ENCODE results near the gene TPBGL. TPM values are rescaled to one million over a fixed set of nuclear protein-coding genes. Genes with fewer than 3 reads are reported as not detected.

The TPBGL gene
- total and polyA plus RNA-seq, 2 donors (not counting 3 experiments of a cell fraction or from before 2014, with no cell fraction given): not detected

DNA sequence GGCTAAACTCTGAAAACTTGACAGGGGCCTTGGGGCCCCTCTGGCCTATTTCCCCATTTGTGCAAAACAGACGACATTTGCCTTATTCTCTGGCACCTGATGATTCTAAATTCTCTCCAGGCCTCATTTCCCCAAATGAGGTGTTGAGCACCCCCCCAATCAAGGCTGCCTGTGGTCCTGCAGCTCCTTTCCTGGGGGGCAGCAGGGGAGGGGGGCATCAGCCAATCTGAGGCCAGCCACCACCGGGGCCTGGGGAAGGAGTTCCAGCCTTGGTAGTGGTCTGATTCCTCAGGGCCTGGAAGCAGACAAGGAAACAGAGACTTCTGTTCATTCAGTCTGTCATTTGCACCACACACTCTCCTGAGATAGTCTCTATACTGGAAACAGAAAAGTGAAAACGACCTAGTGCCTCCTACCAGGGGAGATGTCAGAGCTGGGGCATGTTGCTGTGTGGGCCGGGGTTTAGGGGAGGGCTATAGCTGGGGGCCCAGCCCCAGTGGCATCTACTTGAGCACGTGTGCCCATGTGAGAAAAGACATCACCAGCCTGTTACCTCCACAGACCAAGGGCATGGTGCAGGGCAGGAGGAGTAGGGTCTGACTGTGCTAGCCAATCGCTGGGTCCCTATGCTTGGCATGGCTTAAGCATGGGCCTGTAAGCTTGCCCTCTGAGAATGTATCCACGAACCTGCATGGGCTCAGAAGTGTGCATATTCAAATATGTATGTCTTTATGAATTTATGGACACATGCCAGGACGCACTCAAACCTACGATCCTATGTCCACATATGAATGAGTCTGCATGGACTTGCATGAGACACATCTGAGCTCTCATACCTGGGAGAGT lies 1.8 kb upstream of the TPBGL start:
- H3K27ac ChIP-seq (ENCODE audit: insufficient read depth, low read depth, low read length): no peak overlapping the region
- no peak overlapping the region for H3K9ac ChIP-seq (replicated peaks; ENCODE audit: extremely low read depth, insufficient read depth, low read length)
- dilution Hi-C loops (cut with MboI; ENCODE audit: extremely low pct_ligation_motif_present, low sequenced_read_pairs) (no loop called here), intact Hi-C loops (cut with micrococcal nuclease) (no loop called here)
- no peak overlapping the region for H2AFZ ChIP-seq (ENCODE audit: low read depth, low read length)
- H3K79me2 ChIP-seq (ENCODE audit: control insufficient read depth, insufficient read depth, low read length): no peaks in the 10 kb centered on the region
- DNase-seq (ENCODE audit: low read depth, low spot score) (no peak), FAIRE-seq (no peak)
- H3K9me1 ChIP-seq (replicated peaks; ENCODE audit: control insufficient read depth, extremely low read depth, insufficient read depth, low read length): no peaks in the 10 kb centered on the region
- H3K9me3 ChIP-seq (replicated peaks; ENCODE audit: control insufficient read depth, insufficient read depth, low read length): no peaks in the 10 kb centered on the region
- H3K4me2 ChIP-seq (ENCODE audit: insufficient read depth, low read length): no peak overlapping the region
- peaks cover 32 to 35% of the 10 kb centered on the region in 2 experiments for H3K27me3 ChIP-seq (ENCODE audit: control insufficient read depth in 2 of 2, insufficient read depth in 2 of 2, low read length in 2 of 2)
- TF ChIP-seq MYC (IDR thresholded peaks at IDR 0.05; ENCODE audit: low read depth, low read length): no peak
- H4K20me1 ChIP-seq (replicated peaks; ENCODE audit: control insufficient read depth, extremely low read depth, insufficient read depth, low read length): no peaks in the 10 kb centered on the region
- peaks cover 7% of the 10 kb centered on the region for H3K4me1 ChIP-seq (ENCODE audit: control insufficient read depth, extremely low read depth, insufficient read depth, low read length)
- ChIA-PET CTCF (interaction anchor here (0.6 to 9.6 kb wide), 8 partner anchors 9 to 208 kb away, joined by 3 to 240 read pairs (median 10); no protein-coding TSS in a partner anchor), POLR2A (no interaction called here)
- H3K4me3 ChIP-seq (replicated peaks in 1 of 3; ENCODE audit: insufficient read depth in 1 of 3, low read depth in 1 of 3, low read length in 3 of 3): no peak overlapping the region
- no peaks in the 10 kb centered on the region for H3K36me3 ChIP-seq (ENCODE audit: control insufficient read depth in 2 of 2, extremely low read depth in 1 of 2, insufficient read depth in 2 of 2, low read length in 2 of 2)
- no TSS peak for BruUV-seq (replicated peaks)

GRCh38 chr11:75239531-75240290 lies 863 bp upstream of the TPBGL start:
- BruUV-seq (replicated peaks): no TSS peak

More at GRCh38 chr11:75239531-75240290, 863 bp upstream of the TPBGL start:
- no peak overlapping the region for H2AFZ ChIP-seq (ENCODE audit: low read depth, low read length)
- H3K4me2 ChIP-seq (ENCODE audit: insufficient read depth, low read length): no peak overlapping the region
- H3K9ac ChIP-seq (replicated peaks; ENCODE audit: extremely low read depth, insufficient read depth, low read length): no peak overlapping the region
- intact Hi-C loops (cut with micrococcal nuclease): loop anchor here (2.0 kb wide), 2 partner anchors 25 to 311 kb away; no protein-coding TSS in a partner anchor
- no peak for TF ChIP-seq MYC (IDR thresholded peaks at IDR 0.05; ENCODE audit: low read depth, low read length)
- TF ChIP-seq FOS (IDR thresholded peaks at IDR 0.05; ENCODE audit: borderline replicate concordance, insufficient read depth, low read length): no peak
- no peak for TF ChIP-seq EZH2 (IDR thresholded peaks at IDR 0.05; ENCODE audit: borderline replicate concordance, low read depth, low read length, severe bottlenecking)
- TF ChIP-seq GATA2 (IDR thresholded peaks at IDR 0.05; ENCODE audit: insufficient read depth, insufficient read length, low read depth, low read length): no peak
- TF ChIP-seq JUN (IDR thresholded peaks at IDR 0.05; ENCODE audit: borderline replicate concordance, insufficient read depth, insufficient read length, low read depth): no peak
- ChIA-PET CTCF (interaction anchor here (1.0 to 9.6 kb wide), 10 partner anchors 8 to 310 kb away, joined by 3 to 240 read pairs (median 16); no protein-coding TSS in a partner anchor), POLR2A (no interaction called here)
- no peak for DNase-seq (ENCODE audit: low read depth, low spot score)
- H3K27me3 ChIP-seq (ENCODE audit: control insufficient read depth in 2 of 2, insufficient read depth in 2 of 2, low read length in 2 of 2): peaks cover 41 to 43% of the 10 kb centered on the region in 2 experiments
- H3K79me2 ChIP-seq (ENCODE audit: control insufficient read depth, insufficient read depth, low read length): no peaks in the 10 kb centered on the region
- no peaks in the 10 kb centered on the region for H3K9me1 ChIP-seq (replicated peaks; ENCODE audit: control insufficient read depth, extremely low read depth, insufficient read depth, low read length)
- no peak overlapping the region for H3K27ac ChIP-seq (ENCODE audit: insufficient read depth, low read depth, low read length)
- dilution Hi-C loops (cut with MboI; ENCODE audit: extremely low pct_ligation_motif_present, low sequenced_read_pairs): no loop called here
- H3K4me3 ChIP-seq (replicated peaks in 1 of 3; ENCODE audit: insufficient read depth in 1 of 3, low read depth in 1 of 3, low read length in 3 of 3): no peak overlapping the region
- no peaks in the 10 kb centered on the region for H4K20me1 ChIP-seq (replicated peaks; ENCODE audit: control insufficient read depth, extremely low read depth, insufficient read depth, low read length)
- no peaks in the 10 kb centered on the region for H3K36me3 ChIP-seq (ENCODE audit: control insufficient read depth in 2 of 2, extremely low read depth in 1 of 2, insufficient read depth in 2 of 2, low read length in 2 of 2)
- no peak for FAIRE-seq
- no peaks in the 10 kb centered on the region for H3K9me3 ChIP-seq (replicated peaks; ENCODE audit: control insufficient read depth, insufficient read depth, low read length)
- peaks cover 7% of the 10 kb centered on the region for H3K4me1 ChIP-seq (ENCODE audit: control insufficient read depth, extremely low read depth, insufficient read depth, low read length)

Measured in endothelial cell of umbilical vein (primary cell).